ENCODE measurements around the gene GRM4.

GRM4 gene

DNA sequence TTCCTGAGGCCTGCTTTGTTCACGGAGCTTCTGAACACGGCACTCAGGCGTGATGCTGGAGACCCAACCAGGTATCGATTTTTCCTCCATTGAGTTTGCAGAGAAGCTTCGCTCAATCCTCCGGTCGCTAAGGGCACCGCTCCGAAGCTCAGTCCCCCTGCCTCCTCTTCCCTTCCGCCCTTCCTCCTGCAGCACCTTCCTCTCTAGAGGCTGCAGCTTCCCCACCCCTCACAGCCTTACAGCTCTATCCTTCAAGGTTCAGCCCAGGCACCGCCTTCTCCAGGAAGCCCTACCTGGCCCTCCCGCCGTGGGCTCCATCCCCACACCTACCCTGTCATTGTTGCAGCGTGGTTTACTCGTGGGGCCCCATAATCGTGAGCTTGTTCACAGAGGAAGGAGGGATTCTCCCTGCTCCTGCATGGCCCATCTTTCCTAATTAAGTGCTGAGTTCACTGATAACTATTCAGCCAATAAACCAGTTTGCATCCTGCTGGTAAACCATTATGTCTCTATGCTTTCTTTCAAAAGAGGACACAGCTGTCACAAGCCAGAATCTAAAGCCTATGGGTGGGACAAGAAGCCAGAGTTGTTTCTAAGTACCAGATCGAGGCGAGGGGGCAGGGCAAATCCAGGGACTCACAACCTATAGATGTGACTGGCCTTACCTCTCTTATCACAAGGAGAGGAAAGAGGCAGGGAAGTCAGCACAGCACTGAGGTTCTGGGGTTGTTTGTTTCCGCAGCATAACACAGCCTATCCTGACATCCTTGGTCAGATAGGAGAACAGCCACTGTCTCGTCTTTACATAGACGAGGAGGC lies 152.0 kb downstream of the GRM4 start:
- no peak for DNase-seq (ENCODE audit: low read depth)

DNA sequence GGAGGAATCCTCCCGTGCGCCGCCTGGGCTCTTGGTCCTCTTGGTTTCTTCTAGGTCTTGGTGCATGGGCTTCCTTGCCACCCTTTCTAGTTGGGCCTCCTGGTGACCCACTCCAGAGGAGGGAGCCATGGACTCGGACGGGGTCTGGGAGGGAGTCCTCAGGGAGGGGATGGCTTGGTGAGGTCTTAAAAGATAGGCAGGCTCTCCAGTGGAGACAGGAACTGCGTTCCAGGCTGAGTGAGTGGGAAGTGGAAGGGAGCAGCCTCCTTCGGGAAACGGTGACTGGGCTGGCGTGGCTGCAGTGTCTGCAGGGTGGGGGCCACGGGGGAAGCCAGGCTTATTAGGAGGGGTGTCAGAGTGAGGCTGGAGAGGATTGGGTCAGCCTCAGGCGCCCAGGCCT lies 152.8 kb downstream of the GRM4 start:
- no peak for DNase-seq (ENCODE audit: low read depth)

DNA sequence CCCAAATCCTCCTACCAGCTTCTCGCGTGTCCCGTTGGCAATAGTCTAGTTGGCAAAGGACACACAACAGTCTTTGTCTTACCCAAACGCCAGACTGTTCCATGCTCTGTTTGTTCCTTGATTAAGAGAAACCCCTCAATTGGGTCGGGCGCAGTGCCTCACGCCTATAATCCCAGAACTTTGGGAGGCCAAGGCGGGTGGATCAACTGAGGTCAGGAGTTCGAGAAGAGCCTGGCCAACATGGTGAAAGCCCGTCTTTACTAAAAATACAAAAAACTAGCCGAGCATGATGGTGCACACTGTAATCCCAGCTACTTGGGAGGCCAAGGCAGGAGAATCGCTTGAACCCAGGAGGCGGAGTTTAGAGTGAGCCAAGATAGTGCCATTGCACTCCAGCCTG lies 153.7 kb downstream of the GRM4 start:
- no peak for DNase-seq (ENCODE audit: low read depth)

DNA sequence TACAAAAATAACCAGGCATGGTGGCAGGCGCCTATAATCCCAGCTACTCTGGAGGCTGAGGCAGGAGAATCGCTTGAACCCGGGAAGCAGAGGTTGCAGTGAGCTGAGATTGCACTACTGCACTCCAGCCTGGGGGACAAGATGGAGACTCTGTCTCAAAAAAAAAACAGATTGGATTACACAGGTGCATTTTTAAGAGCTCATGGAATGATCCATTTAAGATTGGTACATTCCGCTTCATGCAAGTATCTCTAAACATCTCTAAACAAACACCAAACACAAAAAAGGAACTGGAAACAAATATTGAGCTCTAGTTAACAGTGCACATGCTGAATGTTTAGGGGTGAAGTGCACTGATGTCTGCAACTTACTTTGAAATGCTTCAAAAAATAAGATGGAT lies 154.3 kb downstream of the GRM4 start:
- DNase-seq (ENCODE audit: low read depth), result no peak

DNA sequence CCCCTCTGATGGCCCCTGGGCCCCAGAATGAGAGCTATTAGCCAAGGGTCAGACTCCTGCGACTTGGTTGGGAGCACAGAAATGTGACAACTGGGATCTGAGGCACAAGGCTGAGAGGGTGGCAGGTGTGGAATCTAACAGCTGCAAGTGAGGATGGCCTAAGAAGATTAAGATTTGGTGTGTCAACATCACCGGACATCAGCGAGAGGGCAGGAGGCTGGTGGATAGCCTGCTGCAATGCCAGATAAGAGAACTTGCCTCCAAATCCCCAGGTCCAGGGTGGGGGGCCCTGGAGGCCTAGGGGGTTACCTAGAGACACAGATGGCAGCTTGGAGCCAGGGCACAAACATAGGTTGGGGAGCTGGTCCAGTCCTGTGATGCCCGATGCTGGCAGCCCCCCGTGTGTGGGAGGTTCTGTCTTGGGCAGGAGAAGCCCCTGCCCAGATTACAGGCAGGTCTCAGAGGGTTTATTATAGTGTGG lies 155.8 kb downstream of the GRM4 start:
- no peak for DNase-seq (ENCODE audit: low read depth)

DNA sequence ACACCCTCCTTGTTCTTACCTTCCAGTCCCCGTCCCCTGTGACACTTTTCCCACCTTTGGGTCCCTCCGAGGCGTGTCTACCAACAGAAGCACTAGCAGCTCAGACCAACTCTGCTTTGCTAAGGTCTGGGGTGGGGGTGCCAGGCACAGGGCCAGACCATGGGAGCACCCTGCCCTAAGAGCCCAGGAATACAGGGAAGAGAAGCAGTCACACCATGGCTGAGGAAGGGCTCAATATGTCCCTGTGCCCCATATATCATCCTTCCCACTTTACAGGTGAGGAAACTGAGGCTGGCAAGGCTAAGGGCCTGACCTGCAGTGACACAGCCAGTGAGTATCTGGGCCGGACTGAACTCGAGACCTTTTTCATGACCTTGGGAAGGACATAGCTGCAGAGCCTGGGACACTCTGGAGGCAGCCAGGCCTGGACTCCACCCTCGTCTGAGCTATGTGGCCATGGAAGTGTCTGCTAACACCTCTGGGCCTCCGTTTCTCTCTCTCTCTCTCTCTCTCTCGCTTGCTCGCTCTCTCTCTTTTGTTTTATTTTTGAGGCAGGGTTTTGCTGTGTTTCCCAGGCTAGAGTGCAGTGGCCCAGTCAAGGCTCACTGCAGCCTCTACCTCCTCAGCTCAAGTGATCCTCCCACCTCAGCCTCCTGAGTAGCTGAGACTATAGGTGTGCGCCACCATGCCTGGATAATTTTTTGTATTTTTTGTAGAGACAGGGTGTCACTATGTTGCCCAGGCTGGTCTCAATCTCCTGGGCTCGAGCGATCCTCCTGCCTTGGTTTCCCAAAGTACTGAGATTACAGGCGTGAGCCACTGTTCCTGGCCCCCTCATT lies 156.7 kb downstream of the GRM4 start:
- no peak for DNase-seq (ENCODE audit: low read depth)

DNA sequence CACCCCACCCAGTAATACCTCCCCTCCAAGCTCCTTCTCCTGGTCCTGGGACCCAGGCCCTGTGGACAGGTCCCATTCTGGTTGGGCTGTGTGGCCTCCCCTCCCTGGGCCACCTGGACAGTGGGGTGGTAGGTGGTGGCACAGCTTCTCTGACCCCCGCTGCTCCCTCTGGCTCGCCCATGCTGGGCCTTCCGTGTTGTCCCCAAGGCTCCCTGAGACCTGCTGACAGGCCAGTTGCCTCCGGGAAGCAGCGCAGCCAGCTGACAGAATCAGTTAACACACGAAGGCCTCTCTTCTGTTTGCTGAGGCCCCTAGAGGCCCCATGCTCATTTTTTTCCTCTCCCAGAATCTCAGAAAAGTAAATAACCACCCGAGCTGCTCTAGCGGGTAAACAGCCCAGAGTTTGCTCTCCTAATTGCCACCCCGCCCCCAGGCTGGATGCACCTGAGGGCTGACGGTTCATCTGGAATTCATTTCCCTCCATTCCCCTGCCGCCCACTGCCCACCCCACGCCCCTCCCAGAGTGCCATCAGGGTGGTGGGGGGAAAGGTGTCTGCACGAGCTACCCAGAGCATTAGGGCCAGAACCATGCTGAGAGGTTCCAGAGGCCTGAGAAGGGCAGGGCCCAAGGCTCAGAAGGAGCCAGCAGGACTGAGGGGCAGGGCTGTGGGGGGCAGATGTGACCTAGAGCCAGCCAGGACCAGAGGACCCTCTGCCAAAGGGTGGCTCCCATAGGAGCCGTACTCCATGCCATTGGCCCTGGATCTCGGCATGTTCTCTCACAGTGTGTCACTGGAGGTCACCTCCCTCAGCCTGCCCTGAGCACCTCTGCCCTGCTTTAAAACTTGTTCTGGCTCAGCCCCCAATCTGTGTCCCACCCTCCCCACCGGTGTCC lies 157.5 kb downstream of the GRM4 start:
- DNase-seq (ENCODE audit: low read depth), result no peak

DNA sequence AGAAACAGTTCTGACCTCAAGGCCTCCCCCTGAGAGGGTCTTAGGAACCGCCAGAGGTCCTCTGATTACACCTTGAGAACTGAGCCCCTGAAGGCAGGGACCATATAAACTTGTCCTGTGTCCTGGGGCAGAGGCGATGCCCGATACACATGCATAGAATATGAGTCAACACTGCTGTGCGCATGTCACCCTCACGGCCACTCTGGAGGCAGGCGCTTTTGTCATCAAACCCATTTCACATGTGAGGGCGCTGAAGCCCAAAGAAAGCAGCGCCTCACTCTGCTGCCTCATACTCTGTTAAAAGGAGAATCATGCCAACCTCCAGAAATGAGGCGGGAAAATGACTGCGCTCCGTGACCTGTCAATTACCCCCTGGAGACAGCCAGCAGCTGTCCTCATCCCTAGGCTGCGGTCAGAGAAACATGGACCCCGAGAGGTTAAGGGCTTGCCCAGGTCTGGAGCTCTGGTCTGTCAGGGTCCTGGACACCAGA lies 158.3 kb downstream of the GRM4 start:
- DNase-seq (ENCODE audit: low read depth), result no peak

DNA sequence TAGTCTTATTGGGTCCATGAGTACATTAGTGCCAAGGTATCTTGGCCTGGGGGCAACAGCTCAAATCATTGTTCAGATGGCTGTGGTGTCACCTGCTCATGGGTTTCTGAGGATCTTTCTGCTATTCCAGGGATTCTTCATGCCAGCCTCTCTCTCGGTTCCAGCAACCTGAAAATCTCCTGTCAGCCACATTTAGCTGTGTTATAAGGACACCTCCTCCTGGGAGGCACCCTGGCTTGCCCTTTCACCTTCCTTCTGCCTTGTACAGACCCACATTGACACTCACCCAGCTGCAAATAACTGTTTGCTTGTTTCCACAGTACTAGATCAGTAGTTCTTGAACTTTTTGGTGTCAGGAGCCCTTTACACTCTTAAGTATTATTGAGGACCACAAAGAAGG lies 159.9 kb downstream of the GRM4 start:
- no peak for DNase-seq (ENCODE audit: low read depth)

DNA sequence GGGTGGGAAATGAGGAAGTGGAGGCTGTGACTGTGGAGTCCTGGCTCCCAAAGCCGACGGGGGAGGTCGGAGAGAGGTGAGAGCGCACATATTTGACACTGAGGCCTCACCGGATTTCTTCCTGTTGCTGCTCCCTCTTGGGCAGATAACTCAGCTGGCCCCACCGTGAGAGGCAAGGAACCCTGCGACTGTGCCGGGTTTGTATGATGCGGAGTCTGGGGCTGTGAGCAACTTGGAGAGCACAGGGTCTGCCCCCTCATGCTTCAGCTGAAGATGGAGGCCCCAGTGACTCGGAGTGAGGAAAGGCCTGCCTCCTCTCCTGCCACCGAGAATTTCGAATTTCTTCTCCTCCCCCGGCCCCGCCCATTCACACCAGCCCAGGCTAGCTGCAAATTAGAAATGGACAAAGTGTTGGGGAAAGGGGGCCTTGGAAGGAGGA lies 160.6 kb downstream of the GRM4 start:
- DNase-seq (ENCODE audit: low read depth), result no peak

DNA sequence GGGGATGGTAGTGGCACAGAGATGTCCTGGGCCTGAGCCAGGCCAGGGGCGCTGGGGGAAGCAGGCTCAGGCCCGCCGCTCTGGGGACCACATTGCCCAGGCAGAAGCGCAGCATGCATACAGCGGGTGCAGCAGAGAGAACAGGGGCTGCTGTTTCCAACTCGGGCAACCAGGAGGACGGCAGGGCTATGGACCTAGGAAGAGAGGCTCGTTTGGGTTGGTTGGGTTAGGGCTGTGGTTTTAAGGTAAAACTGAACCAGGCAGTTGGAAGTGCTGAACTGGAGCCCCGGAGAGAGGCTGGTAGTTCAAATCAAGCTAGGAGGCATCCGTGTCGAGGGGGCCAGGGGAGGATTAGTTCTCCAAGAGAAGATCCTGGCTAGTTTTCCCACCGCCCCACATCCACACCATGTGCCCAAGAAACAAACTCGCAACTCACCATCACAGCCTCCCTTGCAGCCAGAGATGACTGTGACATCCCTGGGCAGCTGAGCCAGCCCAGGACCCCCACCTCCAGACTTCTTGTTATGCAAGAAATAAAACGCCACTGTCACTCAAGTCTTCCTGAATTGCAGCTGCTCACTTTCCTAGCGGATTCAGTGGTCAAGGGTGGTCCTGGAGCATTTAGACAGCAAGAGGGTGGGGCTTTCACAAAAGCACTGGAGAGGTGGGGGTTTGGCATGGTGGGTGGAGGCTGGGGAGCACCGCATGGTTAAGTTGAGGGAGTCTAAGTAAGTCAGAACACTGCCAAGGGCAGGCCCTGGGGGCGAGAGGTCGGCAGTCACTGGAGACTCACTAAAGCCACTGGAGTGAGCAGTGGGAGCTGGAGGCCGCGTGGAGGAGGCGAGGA lies 161.2 kb downstream of the GRM4 start:
- DNase-seq (ENCODE audit: low read depth), result no peak

DNA sequence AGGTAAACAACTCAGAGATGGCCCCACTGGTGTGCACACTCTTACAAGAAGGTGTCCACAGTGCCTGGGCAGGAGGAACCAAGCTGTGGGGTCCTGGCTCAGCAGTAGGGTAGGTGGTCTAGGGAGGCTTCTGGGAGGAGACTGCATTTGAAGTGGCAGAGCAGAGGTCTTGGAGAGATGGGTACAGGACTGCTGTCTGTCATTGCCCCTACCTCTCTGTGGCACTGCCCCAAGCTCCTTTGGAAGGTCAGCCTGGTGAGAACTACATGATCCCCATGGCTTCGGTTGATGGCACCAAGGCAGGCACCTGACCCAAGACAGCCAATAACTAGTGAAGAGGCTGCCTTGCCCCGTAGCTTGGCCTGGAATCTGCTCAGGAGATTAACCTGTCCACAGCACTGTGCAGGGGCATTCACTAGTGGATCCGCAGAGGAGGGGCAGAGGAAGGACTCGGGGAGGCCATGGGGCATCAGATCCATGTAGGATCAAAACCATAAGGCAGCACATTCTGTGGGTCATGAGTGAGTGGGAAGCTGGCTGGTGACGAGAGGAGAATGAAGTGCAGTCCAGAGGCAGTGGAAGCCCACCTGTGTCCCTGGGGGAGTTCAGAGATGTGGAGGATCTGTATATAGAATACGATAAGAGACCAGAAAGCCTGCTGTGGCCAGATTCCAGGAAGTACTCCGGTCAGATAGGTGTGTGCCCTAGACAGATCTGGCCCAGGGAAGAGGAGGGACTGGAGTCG lies 162.0 kb downstream of the GRM4 start:
- DNase-seq (ENCODE audit: low read depth), result no peak

DNA sequence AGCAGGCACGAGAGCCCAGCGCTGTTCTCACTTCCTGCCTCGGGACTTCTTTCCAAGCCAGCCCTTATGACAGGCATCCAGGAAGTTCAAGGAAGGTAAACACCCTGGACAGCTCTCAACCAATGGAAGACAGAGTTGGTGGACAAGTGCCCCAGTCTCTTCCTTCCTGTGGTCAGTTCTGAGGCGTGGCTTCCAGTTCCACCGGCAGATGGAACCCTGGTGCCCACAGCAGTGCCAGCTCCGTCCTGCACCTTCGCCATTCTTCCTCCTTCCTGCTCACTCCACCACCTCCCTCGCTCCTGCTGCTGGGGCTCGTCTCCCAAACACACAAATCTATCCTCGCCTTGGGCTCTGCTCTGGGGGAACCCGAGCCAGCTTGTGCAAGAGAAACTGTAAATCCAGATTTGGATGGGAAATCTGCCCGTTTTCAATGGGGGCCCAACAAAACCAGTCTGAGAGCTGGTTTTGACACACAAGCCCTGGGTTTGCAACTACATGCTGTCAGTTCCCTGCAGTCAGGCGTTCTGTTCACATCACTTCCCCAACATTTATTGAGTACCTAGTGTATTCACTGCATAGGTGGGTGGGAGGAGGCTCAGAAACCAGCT lies 162.7 kb downstream of the GRM4 start:
- no peak for DNase-seq (ENCODE audit: low read depth)

DNA sequence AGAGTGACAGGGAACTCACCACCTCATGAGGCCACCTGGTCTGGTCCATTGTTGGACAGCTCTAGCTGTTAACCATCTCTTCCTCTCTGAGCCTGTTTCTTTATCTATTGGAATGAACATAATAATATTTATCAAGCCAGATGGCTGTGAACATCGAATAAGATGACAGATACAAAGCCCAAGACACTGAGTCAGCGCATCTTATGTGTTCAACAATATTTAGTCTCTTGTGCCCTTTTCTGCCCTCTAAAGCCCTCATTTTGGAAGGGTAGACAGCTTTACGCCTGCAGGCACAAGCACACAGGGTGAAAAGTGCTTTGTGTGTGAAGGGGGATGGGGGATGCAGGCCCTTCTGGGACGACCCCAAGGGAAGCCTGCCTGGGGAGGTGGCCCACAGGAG lies 164.0 kb downstream of the GRM4 start:
- DNase-seq (ENCODE audit: low read depth), result no peak

DNA sequence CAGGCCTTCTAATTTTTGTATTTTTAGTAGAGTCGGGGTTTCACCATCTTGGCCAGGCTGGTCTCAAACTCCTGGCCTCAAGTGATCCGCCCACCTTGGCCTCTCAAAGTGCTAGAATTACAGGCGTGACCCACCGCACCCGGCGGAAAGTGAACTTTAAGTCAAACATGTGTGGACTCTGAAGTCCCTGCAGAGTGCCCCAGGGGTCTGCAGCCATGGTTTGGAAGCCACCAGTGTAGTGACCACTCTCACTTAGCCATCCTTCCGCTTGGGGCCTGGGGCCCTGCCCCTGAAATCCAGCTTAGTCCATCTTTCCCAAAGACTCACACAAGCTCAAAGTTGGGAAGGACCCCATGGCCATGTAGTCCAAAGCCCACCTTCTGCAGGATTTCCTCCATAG lies 164.5 kb downstream of the GRM4 start:
- DNase-seq (ENCODE audit: low read depth), result no peak

DNA sequence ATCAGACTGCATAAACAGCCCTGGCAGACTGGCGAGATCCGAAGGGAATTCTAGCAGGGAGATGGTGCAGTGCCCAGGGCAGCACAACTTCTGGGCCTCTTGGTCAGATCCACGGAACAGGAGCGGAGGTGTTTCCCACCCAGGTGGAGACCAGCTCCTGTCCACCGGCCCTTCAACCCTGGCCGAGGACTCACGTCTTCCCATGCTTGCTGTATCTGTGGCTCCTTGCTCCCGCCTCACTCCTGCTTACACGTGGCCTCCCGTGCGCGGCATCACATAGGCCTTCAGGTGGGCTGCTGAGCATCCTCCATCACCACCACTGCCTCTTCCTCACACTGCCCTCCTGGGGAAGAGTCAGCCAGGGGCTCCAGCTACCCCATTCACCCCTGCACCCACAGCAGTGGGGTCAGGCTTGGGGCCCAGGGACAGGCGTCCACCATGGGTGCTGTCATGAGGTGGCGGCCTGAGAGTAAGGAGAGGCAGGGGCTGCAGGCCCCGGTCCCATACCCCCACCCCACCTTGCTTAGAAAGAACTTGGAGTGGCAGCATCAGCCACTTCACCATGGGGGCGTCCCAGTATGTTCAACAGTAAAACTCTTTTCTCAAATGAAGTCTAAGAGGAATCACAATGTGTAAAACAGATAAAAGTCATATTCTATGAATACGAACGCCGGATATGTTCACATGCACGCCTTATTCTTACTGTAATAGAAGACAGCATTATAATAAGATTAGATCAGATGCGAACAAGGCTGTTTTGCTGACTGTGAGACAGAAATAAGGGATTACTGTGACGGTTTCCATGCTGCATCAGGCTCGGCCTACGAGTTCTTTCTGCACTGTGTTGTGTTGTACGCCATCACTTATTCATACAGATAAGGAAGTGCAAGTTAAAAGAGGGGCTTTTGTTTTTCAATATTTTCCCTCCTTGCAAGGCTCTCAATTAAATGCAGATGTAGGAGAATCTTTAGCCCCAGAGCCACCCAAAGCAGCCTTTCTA lies 165.4 kb downstream of the GRM4 start:
- no peak for DNase-seq (ENCODE audit: low read depth)

DNA sequence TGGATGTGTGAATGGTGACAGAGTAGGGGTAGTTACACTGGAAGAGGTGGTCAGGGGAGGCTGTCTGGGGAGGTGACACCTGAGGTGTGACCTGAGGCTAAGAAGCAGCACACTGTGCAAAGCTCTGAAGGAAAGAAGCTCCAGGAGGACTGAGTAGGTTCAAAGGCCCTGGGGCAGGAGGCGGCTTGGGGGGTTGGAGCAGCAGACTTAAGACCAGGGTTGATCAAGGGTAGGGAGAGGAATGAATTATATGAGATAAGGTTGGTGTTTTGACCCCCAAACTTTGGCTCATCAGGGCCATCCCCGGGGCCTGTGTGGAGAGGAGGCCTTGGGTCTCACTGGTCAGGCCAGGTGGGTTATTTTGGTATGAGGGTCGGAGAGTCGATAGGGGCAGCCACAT lies 166.1 kb downstream of the GRM4 start:
- no peak for DNase-seq (ENCODE audit: low read depth)

DNA sequence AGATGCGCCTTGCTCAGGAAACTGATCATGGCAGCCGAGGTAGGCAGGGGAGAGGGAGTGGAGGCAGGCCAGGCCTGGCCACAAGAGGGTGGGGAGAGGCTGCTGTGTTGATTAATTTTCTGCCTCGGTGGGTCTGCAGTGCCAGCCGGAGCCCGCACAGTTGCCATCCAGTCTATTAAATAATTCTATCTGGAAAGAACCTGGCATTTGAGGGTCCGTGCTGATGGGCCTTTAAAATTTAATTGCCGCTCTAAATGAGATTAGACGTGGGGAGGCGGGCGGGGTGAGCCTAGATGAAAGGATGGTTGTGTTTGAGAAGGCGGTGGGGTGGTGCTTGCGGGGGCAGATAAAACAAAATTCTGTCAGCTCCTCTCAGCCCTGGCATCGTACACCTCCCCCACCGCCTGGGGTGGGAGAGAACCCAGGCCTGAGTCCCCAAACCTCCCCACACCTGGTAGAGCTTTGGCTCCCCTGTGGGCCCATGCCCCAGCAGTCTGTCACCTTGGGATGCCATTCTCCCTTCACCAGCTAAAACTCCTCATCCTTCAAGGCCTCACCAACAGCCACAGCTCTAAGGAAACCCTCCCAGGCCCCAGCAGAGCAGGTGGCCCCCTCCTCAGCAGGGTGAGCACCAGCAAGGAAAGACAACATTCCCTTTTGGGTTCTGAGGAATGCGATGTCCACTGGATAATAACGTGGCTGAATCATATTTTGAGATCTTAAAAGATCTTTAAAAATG lies 167.3 kb downstream of the GRM4 start:
- DNase-seq (ENCODE audit: low read depth), result no peak
